ENCODE measurements around the gene AFF3. TPM values are rescaled to one million over a fixed set of nuclear protein-coding genes. Genes with fewer than 3 reads are reported as not detected.

Gene AFF3
- total and polyA plus RNA-seq, 10 of the 15 experiments (the other 5 are each of a cell fraction or from before 2014, with no cell fraction given) = 0.26 to 5.5 (median 3.0) TPM

DNA sequence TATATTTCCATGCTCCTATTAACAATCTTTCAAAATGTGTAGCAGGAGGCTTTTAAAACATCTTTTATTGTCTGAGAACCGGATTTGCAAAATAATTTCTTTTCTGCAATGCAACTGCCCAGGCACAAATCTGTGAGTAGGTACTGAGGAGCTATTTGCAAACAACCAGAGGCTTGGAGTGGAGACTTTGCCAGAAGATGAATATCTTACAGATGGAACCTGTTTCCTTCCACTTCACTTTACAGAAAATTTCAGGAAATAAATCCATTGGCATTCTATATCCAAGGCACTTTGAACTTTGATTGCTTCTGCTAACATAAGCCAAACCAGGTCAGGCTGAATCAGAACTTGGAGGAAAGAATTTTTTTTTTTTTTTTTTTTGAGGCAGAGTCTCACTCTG, 415.2 kb downstream of the AFF3 start:
- no peaks in the 10 kb centered on the region for H4K20me1 ChIP-seq (ENCODE audit: control insufficient read depth, insufficient read depth)
- H3K9me3 ChIP-seq (replicated peaks; ENCODE audit: control insufficient read depth, insufficient read depth, low read length) = no peaks in the 10 kb centered on the region
- CTCF ChIA-PET = no interaction called here
- H3K27ac ChIP-seq (ENCODE audit: control insufficient read depth, insufficient read depth) = no peak overlapping the region
- SMC1A ChIA-PET (ENCODE audit: uncharacterized antibody, unreplicated experiment) = interaction anchor here (1.2 kb wide), 1 partner anchor 22 kb away, joined by 3 read pairs; no protein-coding TSS in a partner anchor
- H3K4me3 ChIP-seq = no peak overlapping the region
- BruUV-seq (replicated peaks) = no TSS peak
- H3K9ac ChIP-seq (ENCODE audit: control insufficient read depth, insufficient read depth, low read length) = no peak overlapping the region
- H3K4me2 ChIP-seq (ENCODE audit: control insufficient read depth, insufficient read depth) = no peak overlapping the region
- H3K4me1 ChIP-seq (ENCODE audit: control insufficient read depth, insufficient read depth, low read length) = no peaks in the 10 kb centered on the region
- in situ Hi-C loops (cut with MboI) (no loop called here), intact Hi-C loops (cut with micrococcal nuclease; ENCODE audit: unreplicated experiment) (no loop called here)
- RAD21 ChIA-PET (ENCODE audit: unreplicated experiment) = no interaction called here
- H3K27me3 ChIP-seq (replicated peaks in 1 of 2; ENCODE audit: control insufficient read depth in 2 of 2, insufficient read depth in 2 of 2, low read length in 1 of 2) = no peaks in the 10 kb centered on the region
- ATAC-seq (no peak), DNase-seq (ENCODE audit: low read depth, low spot score) (no peak), FAIRE-seq (no peak)
- H3K36me3 ChIP-seq (ENCODE audit: control insufficient read depth in 2 of 2, insufficient read depth in 2 of 2, low read length in 1 of 2) = no peaks in the 10 kb centered on the region
- 0% methylated on average over 1 of the region's 1 CpG for WGBS (ENCODE audit: insufficient coverage, insufficient replicate concordance, low lambda C conversion rate, missing lambda C conversion rate)
- TF ChIP-seq SREBF1 (IDR thresholded peaks at IDR 0.05; ENCODE audit: low read length) (no peak), NFXL1 (IDR thresholded peaks at IDR 0.05; ENCODE audit: borderline replicate concordance) (no peak), SMAD1 (IDR thresholded peaks at IDR 0.05; ENCODE audit: low read depth, partially characterized antibody) (no peak), EED (IDR thresholded peaks at IDR 0.05; ENCODE audit: low read depth) (no peak), ASH2L (IDR thresholded peaks at IDR 0.05; ENCODE audit: borderline replicate concordance, low read depth) (no peak), TARDBP (IDR thresholded peaks at IDR 0.05; ENCODE audit: borderline replicate concordance) (no peak), SRF (IDR thresholded peaks at IDR 0.05; ENCODE audit: low read depth in 2 of 2, low read length in 2 of 2) (no peak), NR2C1 (IDR thresholded peaks at IDR 0.05) (no peak), WRNIP1 (IDR thresholded peaks at IDR 0.05; ENCODE audit: borderline replicate concordance, low read depth, low read length) (no peak), PAX8 (IDR thresholded peaks at IDR 0.05) (no peak)
- TF ChIP-seq, protein P1, sequence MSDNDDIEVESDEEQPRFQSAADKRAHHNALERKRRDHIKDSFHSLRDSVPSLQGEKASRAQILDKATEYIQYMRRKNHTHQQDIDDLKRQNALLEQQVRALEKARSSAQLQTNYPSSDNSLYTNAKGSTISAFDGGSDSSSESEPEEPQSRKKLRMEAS (IDR thresholded peaks at IDR 0.05; ENCODE audit: low read depth, low read length) = no peak
- TF ChIP-seq, protein P2, sequence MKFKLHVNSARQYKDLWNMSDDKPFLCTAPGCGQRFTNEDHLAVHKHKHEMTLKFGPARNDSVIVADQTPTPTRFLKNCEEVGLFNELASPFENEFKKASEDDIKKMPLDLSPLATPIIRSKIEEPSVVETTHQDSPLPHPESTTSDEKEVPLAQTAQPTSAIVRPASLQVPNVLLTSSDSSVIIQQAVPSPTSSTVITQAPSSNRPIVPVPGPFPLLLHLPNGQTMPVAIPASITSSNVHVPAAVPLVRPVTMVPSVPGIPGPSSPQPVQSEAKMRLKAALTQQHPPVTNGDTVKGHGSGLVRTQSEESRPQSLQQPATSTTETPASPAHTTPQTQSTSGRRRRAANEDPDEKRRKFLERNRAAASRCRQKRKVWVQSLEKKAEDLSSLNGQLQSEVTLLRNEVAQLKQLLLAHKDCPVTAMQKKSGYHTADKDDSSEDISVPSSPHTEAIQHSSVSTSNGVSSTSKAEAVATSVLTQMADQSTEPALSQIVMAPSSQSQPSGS (IDR thresholded peaks at IDR 0.05; ENCODE audit: low read length) = no peak
- TF ChIP-seq, protein P3, sequence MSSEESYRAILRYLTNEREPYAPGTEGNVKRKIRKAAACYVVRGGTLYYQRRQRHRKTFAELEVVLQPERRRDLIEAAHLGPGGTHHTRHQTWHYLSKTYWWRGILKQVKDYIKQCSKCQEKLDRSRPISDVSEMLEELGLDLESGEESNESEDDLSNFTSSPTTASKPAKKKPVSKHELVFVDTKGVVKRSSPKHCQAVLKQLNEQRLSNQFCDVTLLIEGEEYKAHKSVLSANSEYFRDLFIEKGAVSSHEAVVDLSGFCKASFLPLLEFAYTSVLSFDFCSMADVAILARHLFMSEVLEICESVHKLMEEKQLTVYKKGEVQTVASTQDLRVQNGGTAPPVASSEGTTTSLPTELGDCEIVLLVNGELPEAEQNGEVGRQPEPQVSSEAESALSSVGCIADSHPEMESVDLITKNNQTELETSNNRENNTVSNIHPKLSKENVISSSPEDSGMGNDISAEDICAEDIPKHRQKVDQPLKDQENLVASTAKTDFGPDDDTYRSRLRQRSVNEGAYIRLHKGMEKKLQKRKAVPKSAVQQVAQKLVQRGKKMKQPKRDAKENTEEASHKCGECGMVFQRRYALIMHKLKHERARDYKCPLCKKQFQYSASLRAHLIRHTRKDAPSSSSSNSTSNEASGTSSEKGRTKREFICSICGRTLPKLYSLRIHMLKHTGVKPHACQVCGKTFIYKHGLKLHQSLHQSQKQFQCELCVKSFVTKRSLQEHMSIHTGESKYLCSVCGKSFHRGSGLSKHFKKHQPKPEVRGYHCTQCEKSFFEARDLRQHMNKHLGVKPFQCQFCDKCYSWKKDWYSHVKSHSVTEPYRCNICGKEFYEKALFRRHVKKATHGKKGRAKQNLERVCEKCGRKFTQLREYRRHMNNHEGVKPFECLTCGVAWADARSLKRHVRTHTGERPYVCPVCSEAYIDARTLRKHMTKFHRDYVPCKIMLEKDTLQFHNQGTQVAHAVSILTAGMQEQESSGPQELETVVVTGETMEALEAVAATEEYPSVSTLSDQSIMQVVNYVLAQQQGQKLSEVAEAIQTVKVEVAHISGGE (CRISPR knock-in tag; IDR thresholded peaks at IDR 0.05) = no peak
- TF ChIP-seq, protein P4, sequence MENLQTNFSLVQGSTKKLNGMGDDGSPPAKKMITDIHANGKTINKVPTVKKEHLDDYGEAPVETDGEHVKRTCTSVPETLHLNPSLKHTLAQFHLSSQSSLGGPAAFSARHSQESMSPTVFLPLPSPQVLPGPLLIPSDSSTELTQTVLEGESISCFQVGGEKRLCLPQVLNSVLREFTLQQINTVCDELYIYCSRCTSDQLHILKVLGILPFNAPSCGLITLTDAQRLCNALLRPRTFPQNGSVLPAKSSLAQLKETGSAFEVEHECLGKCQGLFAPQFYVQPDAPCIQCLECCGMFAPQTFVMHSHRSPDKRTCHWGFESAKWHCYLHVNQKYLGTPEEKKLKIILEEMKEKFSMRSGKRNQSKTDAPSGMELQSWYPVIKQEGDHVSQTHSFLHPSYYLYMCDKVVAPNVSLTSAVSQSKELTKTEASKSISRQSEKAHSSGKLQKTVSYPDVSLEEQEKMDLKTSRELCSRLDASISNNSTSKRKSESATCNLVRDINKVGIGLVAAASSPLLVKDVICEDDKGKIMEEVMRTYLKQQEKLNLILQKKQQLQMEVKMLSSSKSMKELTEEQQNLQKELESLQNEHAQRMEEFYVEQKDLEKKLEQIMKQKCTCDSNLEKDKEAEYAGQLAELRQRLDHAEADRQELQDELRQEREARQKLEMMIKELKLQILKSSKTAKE (IDR thresholded peaks at IDR 0.05; ENCODE audit: low read depth, poor library complexity, severe bottlenecking) = no peak
- POLR2A ChIA-PET = no interaction called here
- no peak overlapping the region for H2AFZ ChIP-seq (ENCODE audit: control insufficient read depth, low read depth, low read length)
- no peaks in the 10 kb centered on the region for H3K79me2 ChIP-seq (ENCODE audit: control insufficient read depth, insufficient read depth, low read length)

Data from GM12878 (cell line).